ENCODE data around the gene DGKE.
A peak's percentile ranks its signal among the peaks of the same experiment; 100 is the strongest.

The DGKE gene

DNA sequence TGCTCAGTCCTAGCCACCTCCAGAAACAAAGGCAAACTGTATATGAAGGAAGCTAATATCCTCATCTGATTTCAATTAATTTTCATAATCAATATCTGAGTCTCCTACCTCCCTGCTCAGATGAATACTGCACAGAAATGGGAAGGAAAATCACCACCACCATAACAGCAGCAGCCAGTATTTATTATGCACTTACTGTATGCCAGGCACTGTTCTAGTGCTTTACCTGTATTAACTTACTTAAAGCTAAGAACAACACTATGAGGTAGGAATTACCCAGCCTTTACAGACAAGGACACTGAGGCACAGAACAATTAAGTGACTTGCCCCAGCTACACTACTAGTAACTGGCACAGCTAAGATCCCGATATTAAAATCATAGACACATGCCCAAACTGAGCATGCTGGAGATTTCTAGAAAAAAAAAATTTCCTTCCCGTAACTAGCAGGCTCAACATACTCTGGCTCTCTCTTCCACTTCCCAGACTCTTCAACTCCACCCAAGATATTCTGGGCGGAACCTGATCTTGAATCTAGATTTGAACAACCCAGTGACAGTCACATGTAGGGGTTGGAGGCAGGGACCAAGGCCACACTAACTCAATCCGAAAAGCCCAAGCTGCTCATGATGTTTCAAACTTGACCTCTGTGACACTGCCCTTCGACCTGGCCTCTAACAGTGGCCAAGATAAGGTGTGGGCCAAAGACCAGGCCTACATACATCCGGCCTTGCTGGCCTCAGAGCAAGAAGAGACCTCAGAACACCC is 76.0 kb downstream of the DGKE start:
- Histone ChIP-seq H3K9ac (no peak overlapping the region), H3K36me3 (ENCODE audit: insufficient read depth) (peaks cover 14% of the 10 kb centered on the region; the same call in 1 of the 2 replicates), H2AFZ (ENCODE audit: low read depth) (no peak overlapping the region), H4K20me1 (ENCODE audit: insufficient read depth) (no peaks in the 10 kb centered on the region; the same call in 1 of the 2 replicates), H3K4me3 (IDR thresholded peaks at IDR 0.05; ENCODE audit: insufficient read depth, low read depth, low read length) (no peak overlapping the region), H3K27me3 (ENCODE audit: insufficient read depth, low read depth) (no peaks in the 10 kb centered on the region), H3K4me2 (peak overlapping the region; percentile 23; the same call in 1 of the 2 replicates), H3K79me2 (ENCODE audit: insufficient read depth, low read depth) (peaks cover 69% of the 10 kb centered on the region), H3K4me1 (ENCODE audit: low read depth, poor library complexity, severe bottlenecking) (peaks cover 31% of the 10 kb centered on the region), H3K27ac (no peak overlapping the region)
- TF ChIP-seq, protein P1, sequence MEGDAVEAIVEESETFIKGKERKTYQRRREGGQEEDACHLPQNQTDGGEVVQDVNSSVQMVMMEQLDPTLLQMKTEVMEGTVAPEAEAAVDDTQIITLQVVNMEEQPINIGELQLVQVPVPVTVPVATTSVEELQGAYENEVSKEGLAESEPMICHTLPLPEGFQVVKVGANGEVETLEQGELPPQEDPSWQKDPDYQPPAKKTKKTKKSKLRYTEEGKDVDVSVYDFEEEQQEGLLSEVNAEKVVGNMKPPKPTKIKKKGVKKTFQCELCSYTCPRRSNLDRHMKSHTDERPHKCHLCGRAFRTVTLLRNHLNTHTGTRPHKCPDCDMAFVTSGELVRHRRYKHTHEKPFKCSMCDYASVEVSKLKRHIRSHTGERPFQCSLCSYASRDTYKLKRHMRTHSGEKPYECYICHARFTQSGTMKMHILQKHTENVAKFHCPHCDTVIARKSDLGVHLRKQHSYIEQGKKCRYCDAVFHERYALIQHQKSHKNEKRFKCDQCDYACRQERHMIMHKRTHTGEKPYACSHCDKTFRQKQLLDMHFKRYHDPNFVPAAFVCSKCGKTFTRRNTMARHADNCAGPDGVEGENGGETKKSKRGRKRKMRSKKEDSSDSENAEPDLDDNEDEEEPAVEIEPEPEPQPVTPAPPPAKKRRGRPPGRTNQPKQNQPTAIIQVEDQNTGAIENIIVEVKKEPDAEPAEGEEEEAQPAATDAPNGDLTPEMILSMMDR (conservative IDR thresholded peaks at IDR 0.05; ENCODE audit: low read depth, low read length), result no peak

DNA sequence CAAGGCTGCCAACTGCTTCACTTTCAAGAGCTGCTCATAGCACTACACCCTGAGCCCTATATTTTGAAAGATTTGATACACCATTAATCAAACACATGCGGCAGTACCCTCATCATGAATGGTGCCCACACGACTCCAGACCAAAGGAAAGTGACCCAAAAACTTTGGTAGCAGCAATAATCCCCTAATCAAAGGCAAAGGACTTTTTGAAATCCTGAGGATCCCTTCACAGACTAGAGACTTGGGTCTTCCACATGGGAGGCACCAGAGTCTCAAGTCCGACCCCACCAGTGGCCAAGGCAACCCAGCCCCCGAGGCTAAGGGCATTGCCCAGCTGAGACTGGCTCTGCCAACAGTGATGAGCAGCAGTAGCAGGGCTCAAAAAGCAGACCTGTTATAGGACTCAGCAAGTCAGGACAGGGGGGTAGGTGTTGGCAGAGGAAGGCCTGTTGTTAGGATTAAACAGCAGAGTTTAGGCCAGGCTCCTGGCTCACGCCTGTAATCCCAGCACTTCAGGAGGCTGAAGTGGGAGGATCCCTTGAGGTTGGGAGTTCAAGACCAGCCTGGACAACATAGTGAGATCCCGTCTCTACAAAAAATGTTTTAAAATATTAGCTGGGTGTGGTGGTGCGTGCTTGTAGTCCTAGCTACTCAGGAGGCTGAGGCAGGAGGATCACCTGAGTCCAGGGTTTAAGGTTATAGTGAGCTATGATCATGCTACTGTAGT is 76.7 kb downstream of the DGKE start:
- H2AFZ ChIP-seq (ENCODE audit: low read depth), result no peak overlapping the region
- no peak overlapping the region for H3K4me3 ChIP-seq (IDR thresholded peaks at IDR 0.05; ENCODE audit: insufficient read depth, low read depth, low read length)
- H4K20me1 ChIP-seq (ENCODE audit: insufficient read depth), result no peaks in the 10 kb centered on the region; the same call in 1 of the 2 replicates
- no peak overlapping the region for H3K27ac ChIP-seq
- H3K4me2 ChIP-seq, result peak overlapping the region; percentile 23; the same call in 1 of the 2 replicates
- no peak overlapping the region for H3K9ac ChIP-seq
- no peaks in the 10 kb centered on the region for H3K27me3 ChIP-seq (ENCODE audit: insufficient read depth, low read depth)
- H3K79me2 ChIP-seq (ENCODE audit: insufficient read depth, low read depth), result peaks cover 69% of the 10 kb centered on the region
- H3K36me3 ChIP-seq (ENCODE audit: insufficient read depth), result peaks cover 9% of the 10 kb centered on the region; the same call in 1 of the 2 replicates
- TF ChIP-seq, protein P1 (conservative IDR thresholded peaks at IDR 0.05; ENCODE audit: low read depth, low read length), result no peak
- H3K4me1 ChIP-seq (ENCODE audit: low read depth, poor library complexity, severe bottlenecking), result peaks cover 36% of the 10 kb centered on the region

DNA sequence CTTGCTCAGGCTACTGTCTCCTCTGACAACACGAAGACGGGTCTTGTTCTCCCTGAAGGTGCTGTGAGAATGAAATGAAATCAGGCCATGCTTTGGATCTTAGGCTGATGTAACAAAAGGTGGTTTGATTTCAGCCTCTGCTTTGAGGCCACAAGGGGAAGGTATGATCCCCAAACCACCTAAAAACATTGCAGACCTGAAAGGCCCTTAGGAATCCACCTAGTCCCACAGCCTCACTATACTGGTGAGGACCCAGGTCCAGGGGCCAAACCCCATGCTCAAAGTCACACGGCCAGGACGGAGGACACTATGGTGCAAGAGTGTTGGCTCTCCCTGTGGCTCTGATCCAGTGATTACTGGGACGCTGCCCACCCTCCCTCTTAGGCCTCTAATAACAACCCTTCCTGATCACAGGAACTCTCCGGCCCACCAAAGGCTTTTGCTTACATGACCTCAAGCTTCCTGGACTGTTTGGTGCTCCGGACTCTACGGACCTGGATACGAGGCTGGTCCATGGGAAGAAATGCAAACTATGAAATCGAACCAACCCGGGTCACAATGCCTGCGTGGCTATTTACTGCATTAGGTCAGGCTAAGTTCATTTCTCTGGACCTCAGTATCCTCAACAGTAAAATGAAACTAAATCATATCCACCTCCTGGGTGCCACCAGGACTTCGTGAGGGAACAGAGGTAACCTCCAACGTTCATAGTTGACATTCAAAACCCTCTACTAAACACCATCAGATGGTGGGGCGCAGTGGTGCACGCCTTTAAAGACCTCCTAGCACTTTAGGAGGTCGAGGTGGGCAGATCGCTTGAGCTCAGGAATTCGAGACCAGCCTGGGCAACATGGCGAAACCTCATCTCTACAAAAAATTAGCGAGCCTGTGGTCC is 78.4 kb downstream of the DGKE start:
- H3K4me2 ChIP-seq, result peak overlapping the region; percentile 75
- peaks cover 36% of the 10 kb centered on the region for H3K4me1 ChIP-seq (ENCODE audit: low read depth, poor library complexity, severe bottlenecking)
- no peak overlapping the region for H3K4me3 ChIP-seq (IDR thresholded peaks at IDR 0.05; ENCODE audit: insufficient read depth, low read depth, low read length)
- no peaks in the 10 kb centered on the region; the same call in 1 of the 2 replicates for H4K20me1 ChIP-seq (ENCODE audit: insufficient read depth)
- H3K27ac ChIP-seq, result peak overlapping the region; percentile 66
- H3K79me2 ChIP-seq (ENCODE audit: insufficient read depth, low read depth), result peaks cover 59% of the 10 kb centered on the region
- H2AFZ ChIP-seq (ENCODE audit: low read depth), result peak overlapping the region; percentile 87; the same call in 1 of the 2 replicates
- H3K9ac ChIP-seq, result peak overlapping the region; percentile 82; the same call in 1 of the 2 replicates
- TF ChIP-seq, protein P1 (conservative IDR thresholded peaks at IDR 0.05; ENCODE audit: low read depth, low read length), result no peak
- no peaks in the 10 kb centered on the region for H3K27me3 ChIP-seq (ENCODE audit: insufficient read depth, low read depth)
- peaks cover 3% of the 10 kb centered on the region; the same call in 1 of the 2 replicates for H3K36me3 ChIP-seq (ENCODE audit: insufficient read depth)

DNA sequence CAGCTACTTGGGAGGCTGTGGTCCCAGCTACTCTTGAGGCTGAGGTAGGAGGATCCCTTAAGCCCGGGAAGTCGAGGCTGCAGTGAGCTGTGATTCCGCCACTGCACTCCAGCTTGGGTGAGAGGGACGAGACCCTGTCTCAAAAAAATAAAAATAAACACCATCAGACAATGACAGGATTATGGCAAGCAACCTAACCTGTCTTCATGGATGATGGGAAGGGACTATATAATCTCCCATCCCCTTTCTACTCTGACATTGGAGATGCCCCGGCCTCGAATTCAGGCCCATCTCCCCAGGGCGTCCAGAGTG is 79.0 kb downstream of the DGKE start:
- Histone ChIP-seq H3K27ac (peak overlapping the region; percentile 66; the same call in 1 of the 2 replicates), H3K27me3 (ENCODE audit: insufficient read depth, low read depth) (no peaks in the 10 kb centered on the region), H3K4me1 (ENCODE audit: low read depth, poor library complexity, severe bottlenecking) (peaks cover 36% of the 10 kb centered on the region), H3K36me3 (ENCODE audit: insufficient read depth) (no peaks in the 10 kb centered on the region; the same call in 1 of the 2 replicates), H2AFZ (ENCODE audit: low read depth) (peak overlapping the region; percentile 87; the same call in 1 of the 2 replicates), H3K4me3 (IDR thresholded peaks at IDR 0.05; ENCODE audit: insufficient read depth, low read depth, low read length) (no peak overlapping the region), H4K20me1 (ENCODE audit: insufficient read depth) (no peaks in the 10 kb centered on the region; the same call in 1 of the 2 replicates), H3K9ac (peak overlapping the region; percentile 82), H3K79me2 (ENCODE audit: insufficient read depth, low read depth) (peaks cover 59% of the 10 kb centered on the region), H3K4me2 (peak overlapping the region; percentile 75)
- TF ChIP-seq, protein P1 (conservative IDR thresholded peaks at IDR 0.05; ENCODE audit: low read depth, low read length), result no peak
